ENCODE measurements around the gene GPX4. TPM values are rescaled to one million over a fixed set of nuclear protein-coding genes. Genes with fewer than 3 reads are reported as not detected.

The GPX4 gene
- total and polyA plus RNA-seq, 10 of the 15 experiments (the other 5 are each of a cell fraction or from before 2014, with no cell fraction given) = 33.3 to 749 (median 297) TPM

GRCh38 chr19:1085053-1085658 is 18.6 kb upstream of the GPX4 start:
- no peak overlapping the region for H2AFZ ChIP-seq (ENCODE audit: control insufficient read depth, low read depth, low read length)
- TF ChIP-seq POLR2AphosphoS5 (IDR thresholded peaks at IDR 0.05; ENCODE audit: low read length) = peak; percentile 30; the same call in 1 of the 2 replicates
- TF ChIP-seq CREB1 (IDR thresholded peaks at IDR 0.05; ENCODE audit: low read depth) = no peak
- ChIA-PET SMC1A (ENCODE audit: uncharacterized antibody, unreplicated experiment) (interaction anchor here (1.0 kb wide), 1 partner anchor 27 kb away, joined by 3 read pairs; no protein-coding TSS in a partner anchor), RAD21 (ENCODE audit: unreplicated experiment) (interaction anchor here (1.6 kb wide), 1 partner anchor 20 kb away, joined by 4 read pairs; no protein-coding TSS in a partner anchor), CTCF (no interaction called here), POLR2A (interaction anchor here (0.5 to 4.9 kb wide), 7 partner anchors 9 to 269 kb away, joined by 3 to 23 read pairs (median 4); no protein-coding TSS in a partner anchor)
- peaks cover 32% of the 10 kb centered on the region for H3K4me1 ChIP-seq (ENCODE audit: control insufficient read depth, insufficient read depth, low read length)
- no peak overlapping the region for H3K4me2 ChIP-seq (ENCODE audit: control insufficient read depth, insufficient read depth)
- FAIRE-seq = no peak
- no peak for ATAC-seq
- no peak overlapping the region for H3K9ac ChIP-seq (ENCODE audit: control insufficient read depth, insufficient read depth, low read length)
- no peak for DNase-seq (ENCODE audit: low read depth, low spot score)
- WGBS (ENCODE audit: insufficient coverage, insufficient replicate concordance, low lambda C conversion rate, missing lambda C conversion rate) = 81% methylated on average over 7 of the region's 8 CpGs
- no peak overlapping the region for H3K27ac ChIP-seq (ENCODE audit: control insufficient read depth, insufficient read depth)
- no peaks in the 10 kb centered on the region; the same call in 1 of the 2 replicates for H3K79me2 ChIP-seq (ENCODE audit: control insufficient read depth, insufficient read depth, low read length)
- intact Hi-C loops (cut with micrococcal nuclease; ENCODE audit: unreplicated experiment) = no loop called here
- H3K27me3 ChIP-seq (replicated peaks in 1 of 2; ENCODE audit: control insufficient read depth in 2 of 2, insufficient read depth in 2 of 2, low read length in 1 of 2) = no peaks in the 10 kb centered on the region
- peaks cover 15 to 66% of the 10 kb centered on the region in 2 experiments for H3K36me3 ChIP-seq (ENCODE audit: control insufficient read depth in 2 of 2, insufficient read depth in 2 of 2, low read length in 1 of 2)
- BruUV-seq (replicated peaks) = no TSS peak
- no peak overlapping the region for H3K4me3 ChIP-seq
- no peaks in the 10 kb centered on the region; the same call in 1 of the 2 replicates for H4K20me1 ChIP-seq (ENCODE audit: control insufficient read depth, insufficient read depth)
- H3K9me3 ChIP-seq (replicated peaks; ENCODE audit: control insufficient read depth, insufficient read depth, low read length) = no peaks in the 10 kb centered on the region
- in situ Hi-C loops (cut with MboI) = no loop called here

DNA sequence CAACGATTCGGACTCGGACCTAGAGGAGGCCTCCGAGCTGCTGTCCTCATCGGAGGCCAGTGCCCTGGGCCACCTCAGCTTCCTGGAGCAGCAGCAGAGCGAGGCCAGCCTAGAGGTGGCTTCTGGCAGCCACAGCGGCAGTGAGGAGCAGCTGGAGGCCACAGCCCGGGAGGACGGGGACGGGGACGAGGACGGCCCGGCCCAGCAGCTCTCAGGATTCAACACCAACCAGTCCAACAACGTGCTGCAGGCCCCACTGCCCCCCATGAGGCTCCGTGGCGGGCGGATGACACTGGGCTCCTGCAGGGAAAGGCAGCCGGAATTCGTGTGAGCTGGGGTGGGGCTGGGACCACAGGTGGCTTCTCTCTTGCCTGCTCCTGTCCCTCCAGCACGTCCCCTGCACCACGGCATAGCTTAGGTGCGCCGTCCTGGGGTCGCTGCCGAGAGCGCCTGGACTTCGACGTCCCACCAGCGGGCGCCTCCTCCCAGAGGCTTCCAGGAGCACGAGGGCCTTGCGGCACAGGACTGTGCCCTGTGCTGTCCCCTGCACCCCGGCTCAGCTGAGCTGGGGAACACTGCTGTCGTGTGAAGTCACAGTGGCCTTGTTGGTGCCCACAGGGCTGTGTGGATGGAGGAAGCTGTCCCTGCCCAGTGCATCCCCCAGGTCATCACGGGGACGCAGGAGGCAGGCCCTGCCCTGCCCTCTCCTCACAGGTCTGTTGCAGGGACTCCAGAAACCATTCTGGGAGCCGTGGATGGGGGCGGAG is 17.9 kb upstream of the GPX4 start:
- TF ChIP-seq NFXL1 (IDR thresholded peaks at IDR 0.05; ENCODE audit: borderline replicate concordance) (no peak), POLR2AphosphoS2 (IDR thresholded peaks at IDR 0.05; ENCODE audit: low read depth, low read length) (peak; percentile 28; the same call in 1 of the 2 replicates), ASH2L (IDR thresholded peaks at IDR 0.05; ENCODE audit: borderline replicate concordance, low read depth) (no peak), NBN (IDR thresholded peaks at IDR 0.05) (no peak), POLR2AphosphoS5 (IDR thresholded peaks at IDR 0.05; ENCODE audit: low read length) (peak; percentile 8; the same call in 1 of the 2 replicates), BACH1 (IDR thresholded peaks at IDR 0.05; ENCODE audit: borderline replicate concordance) (no peak), ZNF217 (IDR thresholded peaks at IDR 0.05) (no peak), POLR2A (IDR thresholded peaks at IDR 0.05; ENCODE audit: low read depth, low read length) (peak; percentile 83), PML (IDR thresholded peaks at IDR 0.05; ENCODE audit: low read length) (0 out of 2 replicates have a peak, but pooled peaks have one; percentile 15), RFX5 (IDR thresholded peaks at IDR 0.05; ENCODE audit: low read depth, low read length) (no peak), RB1 (IDR thresholded peaks at IDR 0.05; ENCODE audit: borderline replicate concordance) (no peak), CREM (IDR thresholded peaks at IDR 0.05; ENCODE audit: low read depth) (no peak), ZNF274 (IDR thresholded peaks at IDR 0.05; ENCODE audit: insufficient read depth, insufficient read length) (no peak)
- intact Hi-C loops (cut with micrococcal nuclease; ENCODE audit: unreplicated experiment) (no loop called here), in situ Hi-C loops (cut with MboI) (no loop called here)
- no peak for ATAC-seq
- ChIA-PET SMC1A (ENCODE audit: uncharacterized antibody, unreplicated experiment) (interaction anchor here (0.5 to 3.0 kb wide), 3 partner anchors 9 to 60 kb away, joined by 4 to 14 read pairs (median 9); partner anchors contain the start of gene ARHGAP45), POLR2A (interaction anchor here (0.5 to 4.9 kb wide), 7 partner anchors 8 to 268 kb away, joined by 3 to 23 read pairs (median 4); no protein-coding TSS in a partner anchor), CTCF (interaction anchor here (0.7 to 1.4 kb wide), 2 partner anchors 28 to 69 kb away, joined by 3 to 6 read pairs; no protein-coding TSS in a partner anchor), RAD21 (ENCODE audit: unreplicated experiment) (interaction anchor here (1.6 kb wide), 1 partner anchor 21 kb away, joined by 4 read pairs; no protein-coding TSS in a partner anchor)
- Histone ChIP-seq H4K20me1 (ENCODE audit: control insufficient read depth, insufficient read depth) (no peaks in the 10 kb centered on the region; the same call in 1 of the 2 replicates), H3K9me3 (replicated peaks; ENCODE audit: control insufficient read depth, insufficient read depth, low read length) (no peaks in the 10 kb centered on the region), H3K4me1 (ENCODE audit: control insufficient read depth, insufficient read depth, low read length) (peaks cover 32% of the 10 kb centered on the region), H3K36me3 (ENCODE audit: control insufficient read depth in 2 of 2, insufficient read depth in 2 of 2, low read length in 1 of 2) (peaks cover 15 to 60% of the 10 kb centered on the region in 2 experiments), H3K79me2 (ENCODE audit: control insufficient read depth, insufficient read depth, low read length) (no peaks in the 10 kb centered on the region; the same call in 1 of the 2 replicates), H3K27me3 (replicated peaks in 1 of 2; ENCODE audit: control insufficient read depth in 2 of 2, insufficient read depth in 2 of 2, low read length in 1 of 2) (no peaks in the 10 kb centered on the region), H2AFZ (ENCODE audit: control insufficient read depth, low read depth, low read length) (no peak overlapping the region), H3K9ac (ENCODE audit: control insufficient read depth, insufficient read depth, low read length) (no peak overlapping the region), H3K27ac (ENCODE audit: control insufficient read depth, insufficient read depth) (no peak overlapping the region), H3K4me3 (no peak overlapping the region), H3K4me2 (ENCODE audit: control insufficient read depth, insufficient read depth) (no peak overlapping the region)
- BruUV-seq (replicated peaks) = TSS peak; percentile 63
- no peak for FAIRE-seq
- WGBS (ENCODE audit: insufficient coverage, insufficient replicate concordance, low lambda C conversion rate, missing lambda C conversion rate) = 75% methylated on average over 31 of the region's 38 CpGs
- DNase-seq (ENCODE audit: low read depth, low spot score) = no peak
